Measurements from ENCODE around the gene POC1A. TPM values are rescaled to one million over a fixed set of nuclear protein-coding genes. Genes with fewer than 3 reads are reported as not detected.

Gene POC1A
- total RNA-seq, 1 donor = 10.0 TPM

- no peak for DNase-seq (ENCODE audit: low read depth)
- H3K4me3 ChIP-seq (ENCODE audit: low read depth, low read length) = no peak overlapping the region
- TF ChIP-seq CTCF (IDR thresholded peaks at IDR 0.05; ENCODE audit: insufficient read depth, low read length) = no peak
Measured at GRCh38 chr3:52134761-52135160, 19.5 kb downstream of the POC1A start.

- no peak for TF ChIP-seq CTCF (IDR thresholded peaks at IDR 0.05; ENCODE audit: insufficient read depth, low read length)
- no peak overlapping the region for H3K4me3 ChIP-seq (ENCODE audit: low read depth, low read length)
- no peak for DNase-seq (ENCODE audit: low read depth)
Measured at GRCh38 chr3:52132930-52133329, 21.3 kb downstream of the POC1A start.

- DNase-seq (ENCODE audit: low read depth) = no peak
- TF ChIP-seq CTCF (IDR thresholded peaks at IDR 0.05; ENCODE audit: insufficient read depth, low read length) = no peak
- no peak overlapping the region for H3K4me3 ChIP-seq (ENCODE audit: low read depth, low read length)
Measured at GRCh38 chr3:52132041-52132440, 22.2 kb downstream of the POC1A start.

- no peak for TF ChIP-seq CTCF (IDR thresholded peaks at IDR 0.05; ENCODE audit: insufficient read depth, low read length)
- H3K4me3 ChIP-seq (ENCODE audit: low read depth, low read length) = no peak overlapping the region
Measured at GRCh38 chr3:52130966-52131622, 23.1 kb downstream of the POC1A start.

GRCh38 chr3:52128118-52128683 is 26.0 kb downstream of the POC1A start:
- H3K4me3 ChIP-seq (ENCODE audit: low read depth, low read length) = no peak overlapping the region
- no peak for TF ChIP-seq CTCF (IDR thresholded peaks at IDR 0.05; ENCODE audit: insufficient read depth, low read length)
- peak; percentile 63 for DNase-seq (ENCODE audit: low read depth)

More at GRCh38 chr3:52130966-52131622, 23.1 kb downstream of the POC1A start:
- DNase-seq (ENCODE audit: low read depth) = no peak

- no peak overlapping the region for H3K4me3 ChIP-seq (ENCODE audit: low read depth, low read length)
- DNase-seq (ENCODE audit: low read depth) = no peak
- TF ChIP-seq CTCF (IDR thresholded peaks at IDR 0.05; ENCODE audit: insufficient read depth, low read length) = no peak
Measured at GRCh38 chr3:52126500-52126899, 27.7 kb downstream of the POC1A start.
